Liver (tissue), 9 donors: ENCODE measurements around the gene ST6GALNAC3. TPM values are rescaled to one million over a fixed set of nuclear protein-coding genes. Genes with fewer than 3 reads are reported as not detected.
"Not testable (repeated sequence)": the region's sequence is repeated elsewhere in the genome, so short reads cannot be mapped to it uniquely, and the experiment has no call there.

ENCODE experiments used
- DNase-seq: peaks from one replicate; pipeline ENCODE4 v3.0.0-alpha.2; 2017; ENCODE audit warnings: low spot score
- H3K27ac ChIP-seq, 2 donors: one replicate each; pipeline ENCODE4 v1.7.0; 2013; ENCODE audit warnings: inconsistent platforms in 2 of 2, low read length in 2 of 2, control low read depth in 1 of 2, low read depth in 1 of 2, mild to moderate bottlenecking in 1 of 2
- H3K27me3 ChIP-seq, 4 donors: one replicate each; pipeline versions ENCODE4 v1.6.1 to v1.7.0; 2013; ENCODE audit warnings: low read length in 3 of 4, inconsistent platforms in 1 of 4, mild to moderate bottlenecking in 1 of 4, moderate library complexity in 1 of 4; ENCODE audit not compliant: control insufficient read depth in 4 of 4, insufficient read depth in 4 of 4
- H3K36me3 ChIP-seq, 4 donors: one replicate each; pipeline versions ENCODE4 v1.6.1 to v1.7.0; 2013; ENCODE audit warnings: low read length in 3 of 4, mild to moderate bottlenecking in 3 of 4, low read depth in 1 of 4, moderate library complexity in 1 of 4; ENCODE audit not compliant: control insufficient read depth in 4 of 4, insufficient read depth in 3 of 4
- H3K4me1 ChIP-seq, 4 donors: one replicate each; pipeline versions ENCODE4 v1.6.1 to v1.7.0; 2013; ENCODE audit warnings: low read length in 3 of 4, mild to moderate bottlenecking in 3 of 4, moderate library complexity in 1 of 4; ENCODE audit not compliant: control insufficient read depth in 4 of 4, insufficient read depth in 4 of 4
- H3K4me3 ChIP-seq, 3 donors: one replicate each; pipeline versions ENCODE4 v1.6.1 to v1.7.0; 2013; ENCODE audit warnings: low read length in 3 of 3, control low read depth in 1 of 3, low read depth in 1 of 3, mild to moderate bottlenecking in 1 of 3
- H3K9ac ChIP-seq, 2 donors: one replicate each; pipeline ENCODE4 v1.7.0; 2013; ENCODE audit warnings: low read length in 2 of 2, mild to moderate bottlenecking in 2 of 2, moderate library complexity in 2 of 2, control low read depth in 1 of 2, low read depth in 1 of 2
- H3K9me3 ChIP-seq, 4 donors: one replicate each; pipeline versions ENCODE4 v1.6.1 to v1.7.0; 2013; ENCODE audit warnings: low read length in 3 of 4; ENCODE audit not compliant: control insufficient read depth in 4 of 4
- ATF3 ChIP-seq: IDR thresholded peaks from 2 replicates; pipeline ENCODE4 v1.6.1; 2016; ENCODE audit warnings: antibody characterized with exemption
- NR2F2 ChIP-seq: IDR thresholded peaks from 2 replicates; pipeline ENCODE4 v1.6.1; 2016; ENCODE audit warnings: antibody characterized with exemption
- RAD21 ChIP-seq, 2 donors: IDR thresholded peaks; 2 replicates each; pipeline ENCODE4 v1.6.1; 2016; ENCODE audit warnings: antibody characterized with exemption in 2 of 2, mild to moderate bottlenecking in 2 of 2
- TAF1 ChIP-seq: conservative IDR thresholded peaks from 2 replicates; pipeline ENCODE4 v1.6.1; 2016; ENCODE audit warnings: antibody characterized with exemption, mild to moderate bottlenecking
- WGBS: extraction: QIAGEN DNeasy Blood & Tissue Kit; methylation state at CpG from one replicate; pipeline ENCODE4 v1.1.7; 2013; 5-methylcytosine and 5-hydroxymethylcytosine counted together
- polyA plus RNA-seq, 2 donors: library from polyadenylated mRNA; stranded (reverse) in 1 of 2; unstranded in 1 of 2; fragments of 200-250 nt in 1 of 2; fragments of >200 nt in 1 of 2; fragmentation: Nextera tagmentation in 1 of 2; extraction: Ambion mirVana in 1 of 2; gene quantifications; one replicate each; pipeline versions ENCODE4 v1.2.1 to v1.2.3, GENCODE V29; 2013 to 2015
- total RNA-seq, 2 donors: library from RNA; depleted of rRNA; stranded (reverse); fragments of >200 nt; gene quantifications; one replicate each; pipeline ENCODE4 v1.2.3, GENCODE V29; 2014
- TF ChIP-seq, protein P1 (sequence below): IDR thresholded peaks from 2 replicates; pipeline ENCODE4 v1.6.1; 2016; ENCODE audit warnings: antibody characterized with exemption
- donor health status: healthy.
- donor health status: healthy.
- donor health status: healthy.
- donor health status: healthy.
- donor health status: healthy.

The ST6GALNAC3 gene
- total and polyA plus RNA-seq, 4 donors, result 1.2 to 5.0 (median 3.2) TPM

DNA sequence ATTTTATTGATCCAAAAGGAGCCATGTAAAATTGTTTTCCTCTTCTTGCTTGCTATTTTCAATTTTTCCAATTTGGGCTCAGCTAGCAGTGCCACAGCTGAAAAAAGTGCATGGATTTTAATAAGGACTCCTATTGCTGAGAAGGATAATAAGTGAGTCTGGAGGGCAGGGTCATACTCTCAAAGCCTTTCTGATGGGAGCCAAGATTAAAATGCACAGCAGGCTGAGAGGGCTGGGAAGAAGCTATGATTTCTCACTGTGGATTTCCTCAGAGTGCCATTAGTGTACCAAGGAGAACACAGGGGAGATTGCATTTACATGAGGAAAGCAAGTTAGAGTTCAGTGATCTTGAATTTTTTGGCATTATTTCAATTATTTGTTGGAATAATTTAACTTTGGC is 261.3 kb downstream of the ST6GALNAC3 start:
- no peak for TF ChIP-seq RAD21 (IDR thresholded peaks at IDR 0.05)
- TF ChIP-seq, protein P1, sequence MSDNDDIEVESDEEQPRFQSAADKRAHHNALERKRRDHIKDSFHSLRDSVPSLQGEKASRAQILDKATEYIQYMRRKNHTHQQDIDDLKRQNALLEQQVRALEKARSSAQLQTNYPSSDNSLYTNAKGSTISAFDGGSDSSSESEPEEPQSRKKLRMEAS, result no peak
- Histone ChIP-seq H3K36me3 (no peaks in the 10 kb centered on the region), H3K4me3 (no peak overlapping the region), H3K4me1 (no peaks in the 10 kb centered on the region), H3K27me3 (no peaks in the 10 kb centered on the region), H3K27ac (no peak overlapping the region), H3K9me3 (no peaks in the 10 kb centered on the region), H3K9ac (no peak overlapping the region)
- DNase-seq, result no peak

DNA sequence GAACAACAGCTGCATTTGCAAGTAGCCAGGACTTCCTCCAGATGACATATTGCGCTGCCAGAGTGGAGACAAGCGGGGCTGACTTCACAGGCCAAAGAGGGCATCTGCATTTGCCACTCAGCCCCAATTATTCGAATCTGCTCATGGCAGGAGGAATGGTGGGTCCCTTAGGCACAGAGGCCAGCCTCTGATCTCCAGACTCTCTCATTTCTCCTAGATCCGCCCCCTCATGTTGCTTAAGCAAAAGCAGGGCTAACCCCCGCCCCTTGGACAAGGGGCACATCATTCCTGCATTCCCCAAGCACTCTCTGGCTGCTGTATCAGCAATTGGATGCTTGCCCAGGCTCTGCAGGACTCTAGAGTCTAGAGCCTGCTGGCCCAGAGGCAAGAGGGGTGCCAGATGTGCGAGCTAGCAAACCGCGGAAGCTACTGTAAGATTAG is 262.4 kb downstream of the ST6GALNAC3 start:
- no peak for DNase-seq
- Histone ChIP-seq H3K27me3 (no peaks in the 10 kb centered on the region), H3K9me3 (no peaks in the 10 kb centered on the region), H3K4me3 (no peak overlapping the region), H3K9ac (no peak overlapping the region), H3K4me1 (no peaks in the 10 kb centered on the region), H3K27ac (no peak overlapping the region), H3K36me3 (no peaks in the 10 kb centered on the region)
- 77% methylated on average over 8 of the region's 8 CpGs for WGBS
- TF ChIP-seq NR2F2, result peak; percentile 72
- TF ChIP-seq ATF3, result no peak

GRCh38 chr1:76337542-76338219 is 263.1 kb downstream of the ST6GALNAC3 start:
- Histone ChIP-seq H3K4me1 (no peaks in the 10 kb centered on the region), H3K9me3 (no peaks in the 10 kb centered on the region), H3K36me3 (no peaks in the 10 kb centered on the region), H3K9ac (no peak overlapping the region), H3K27me3 (no peaks in the 10 kb centered on the region), H3K27ac (no peak overlapping the region), H3K4me3 (no peak overlapping the region)
- TF ChIP-seq RAD21 (IDR thresholded peaks at IDR 0.05) (no peak), TAF1 (no peak)
- WGBS, result 78% methylated on average over 7 of the region's 7 CpGs
- DNase-seq, result no peak

DNA sequence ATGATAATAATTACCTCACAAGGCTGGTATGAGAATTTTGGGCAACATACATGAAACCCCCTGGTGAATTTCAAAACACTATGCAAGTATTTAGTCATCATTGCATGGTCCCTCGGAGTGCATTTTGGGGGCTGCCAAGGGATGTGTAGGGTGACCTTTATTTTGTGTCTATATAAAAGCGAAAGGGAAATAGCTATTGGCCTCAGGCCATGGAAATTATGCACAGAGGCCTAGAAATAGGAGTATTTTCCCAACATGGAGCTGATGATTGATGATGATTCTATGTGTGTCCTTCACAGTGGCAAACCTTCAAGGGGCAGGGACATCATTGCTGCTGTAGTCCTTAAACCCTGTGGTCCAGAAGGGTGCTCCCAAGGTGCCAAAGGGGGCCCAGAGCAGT is 265.5 kb downstream of the ST6GALNAC3 start:
- no peak for DNase-seq
- no peaks in the 10 kb centered on the region for H3K36me3 ChIP-seq
- H3K27me3 ChIP-seq, result peaks cover 0 to 3% (median 0%) of the 10 kb centered on the region in 4 donors
- no peak overlapping the region for H3K9ac ChIP-seq
- H3K4me3 ChIP-seq, result no peak overlapping the region
- no peak for TF ChIP-seq TAF1
- no peak for TF ChIP-seq NR2F2
- H3K9me3 ChIP-seq, result no peaks in the 10 kb centered on the region
- H3K4me1 ChIP-seq, result no peaks in the 10 kb centered on the region
- no peak overlapping the region for H3K27ac ChIP-seq
- WGBS, result 72% methylated on average over 2 of the region's 2 CpGs

DNA sequence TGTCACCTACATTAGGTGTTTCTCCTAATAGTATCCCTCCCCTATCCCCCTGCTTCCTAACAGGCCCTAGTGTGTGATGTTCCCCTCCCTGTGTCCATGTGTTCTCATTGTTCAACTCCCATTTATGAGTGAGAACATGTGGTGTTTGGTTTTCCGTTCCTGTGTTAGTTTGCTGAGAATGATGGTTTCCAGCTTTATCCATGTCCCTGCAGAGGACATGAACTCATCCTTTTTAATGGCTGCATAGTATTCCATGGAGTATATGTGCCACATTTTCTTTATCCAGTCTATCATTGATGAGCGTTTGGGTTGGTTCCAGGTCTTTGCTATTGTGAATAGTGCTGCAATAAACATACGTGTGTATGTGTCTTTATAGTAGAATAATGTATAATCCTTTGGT is 267.3 kb downstream of the ST6GALNAC3 start:
- H3K27me3 ChIP-seq, DNase-seq, H3K9me3 ChIP-seq, H3K9ac ChIP-seq, H3K27ac ChIP-seq, H3K4me1 ChIP-seq, H3K36me3 ChIP-seq, H3K4me3 ChIP-seq: not testable (repeated sequence)
- 82% methylated on average over 3 of the region's 3 CpGs for WGBS
